ENCODE results near the gene LANCL1.

- TF ChIP-seq CTCF (IDR thresholded peaks at IDR 0.05) (no peak), POLR2A (IDR thresholded peaks at IDR 0.05) (no peak)
Measured at GRCh38 chr2:210443527-210443926, 33.0 kb downstream of the LANCL1 start.

All from lower leg skin (tissue), 3 donors.